ENCODE measurements around the gene LCMT2.

DNA sequence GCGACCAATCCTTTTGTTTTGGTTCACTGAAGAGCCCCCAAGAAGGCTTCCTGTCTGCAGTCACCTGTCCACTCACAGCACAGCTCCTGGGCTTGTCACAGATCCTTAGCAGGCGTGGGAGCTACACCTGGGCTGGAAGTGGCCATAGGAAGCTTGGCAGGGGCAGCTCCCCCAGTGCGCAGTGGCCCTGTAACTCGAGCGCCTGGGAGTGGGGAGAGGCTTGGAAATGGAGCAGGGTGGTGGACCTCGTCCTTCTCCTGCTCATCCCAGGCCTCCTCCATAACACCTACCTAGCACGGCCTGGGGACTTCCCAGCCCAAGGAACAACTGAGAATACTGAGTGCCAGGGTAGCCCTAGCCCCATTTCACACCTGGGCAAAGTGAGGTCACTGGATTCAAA lies 44.3 kb downstream of the LCMT2 start:
- TF ChIP-seq, protein P1, sequence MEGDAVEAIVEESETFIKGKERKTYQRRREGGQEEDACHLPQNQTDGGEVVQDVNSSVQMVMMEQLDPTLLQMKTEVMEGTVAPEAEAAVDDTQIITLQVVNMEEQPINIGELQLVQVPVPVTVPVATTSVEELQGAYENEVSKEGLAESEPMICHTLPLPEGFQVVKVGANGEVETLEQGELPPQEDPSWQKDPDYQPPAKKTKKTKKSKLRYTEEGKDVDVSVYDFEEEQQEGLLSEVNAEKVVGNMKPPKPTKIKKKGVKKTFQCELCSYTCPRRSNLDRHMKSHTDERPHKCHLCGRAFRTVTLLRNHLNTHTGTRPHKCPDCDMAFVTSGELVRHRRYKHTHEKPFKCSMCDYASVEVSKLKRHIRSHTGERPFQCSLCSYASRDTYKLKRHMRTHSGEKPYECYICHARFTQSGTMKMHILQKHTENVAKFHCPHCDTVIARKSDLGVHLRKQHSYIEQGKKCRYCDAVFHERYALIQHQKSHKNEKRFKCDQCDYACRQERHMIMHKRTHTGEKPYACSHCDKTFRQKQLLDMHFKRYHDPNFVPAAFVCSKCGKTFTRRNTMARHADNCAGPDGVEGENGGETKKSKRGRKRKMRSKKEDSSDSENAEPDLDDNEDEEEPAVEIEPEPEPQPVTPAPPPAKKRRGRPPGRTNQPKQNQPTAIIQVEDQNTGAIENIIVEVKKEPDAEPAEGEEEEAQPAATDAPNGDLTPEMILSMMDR (IDR thresholded peaks at IDR 0.05; ENCODE audit: poor library complexity, severe bottlenecking) = no peak
- TF ChIP-seq, protein P2, sequence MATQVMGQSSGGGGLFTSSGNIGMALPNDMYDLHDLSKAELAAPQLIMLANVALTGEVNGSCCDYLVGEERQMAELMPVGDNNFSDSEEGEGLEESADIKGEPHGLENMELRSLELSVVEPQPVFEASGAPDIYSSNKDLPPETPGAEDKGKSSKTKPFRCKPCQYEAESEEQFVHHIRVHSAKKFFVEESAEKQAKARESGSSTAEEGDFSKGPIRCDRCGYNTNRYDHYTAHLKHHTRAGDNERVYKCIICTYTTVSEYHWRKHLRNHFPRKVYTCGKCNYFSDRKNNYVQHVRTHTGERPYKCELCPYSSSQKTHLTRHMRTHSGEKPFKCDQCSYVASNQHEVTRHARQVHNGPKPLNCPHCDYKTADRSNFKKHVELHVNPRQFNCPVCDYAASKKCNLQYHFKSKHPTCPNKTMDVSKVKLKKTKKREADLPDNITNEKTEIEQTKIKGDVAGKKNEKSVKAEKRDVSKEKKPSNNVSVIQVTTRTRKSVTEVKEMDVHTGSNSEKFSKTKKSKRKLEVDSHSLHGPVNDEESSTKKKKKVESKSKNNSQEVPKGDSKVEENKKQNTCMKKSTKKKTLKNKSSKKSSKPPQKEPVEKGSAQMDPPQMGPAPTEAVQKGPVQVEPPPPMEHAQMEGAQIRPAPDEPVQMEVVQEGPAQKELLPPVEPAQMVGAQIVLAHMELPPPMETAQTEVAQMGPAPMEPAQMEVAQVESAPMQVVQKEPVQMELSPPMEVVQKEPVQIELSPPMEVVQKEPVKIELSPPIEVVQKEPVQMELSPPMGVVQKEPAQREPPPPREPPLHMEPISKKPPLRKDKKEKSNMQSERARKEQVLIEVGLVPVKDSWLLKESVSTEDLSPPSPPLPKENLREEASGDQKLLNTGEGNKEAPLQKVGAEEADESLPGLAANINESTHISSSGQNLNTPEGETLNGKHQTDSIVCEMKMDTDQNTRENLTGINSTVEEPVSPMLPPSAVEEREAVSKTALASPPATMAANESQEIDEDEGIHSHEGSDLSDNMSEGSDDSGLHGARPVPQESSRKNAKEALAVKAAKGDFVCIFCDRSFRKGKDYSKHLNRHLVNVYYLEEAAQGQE (IDR thresholded peaks at IDR 0.05; ENCODE audit: borderline replicate concordance) = no peak
- TF ChIP-seq EZH2 (IDR thresholded peaks at IDR 0.05; ENCODE audit: borderline replicate concordance, insufficient read depth, low read length, poor library complexity, severe bottlenecking) = no peak
- TF ChIP-seq MXI1 (conservative IDR thresholded peaks at IDR 0.05; ENCODE audit: poor library complexity, severe bottlenecking) = no peak
- no peak for TF ChIP-seq RAD21 (conservative IDR thresholded peaks at IDR 0.05)
- no peak for TF ChIP-seq POLR2AphosphoS5 (IDR thresholded peaks at IDR 0.05)
